GM19025 (cell line): ENCODE data around the gene HTR3B.
"Not testable (repeated sequence)": the region's sequence is repeated elsewhere in the genome, so short reads cannot be mapped to it uniquely, and the experiment has no call there.

Experiments
- ATAC-seq: cut with Tn5 transposase; IDR thresholded peaks from one replicate; pipeline ENCODE4 v1.9.1; 2021; ENCODE audit warnings: mild to moderate bottlenecking, low read depth, moderate library complexity; ENCODE audit not compliant: unreplicated experiment

The HTR3B gene

DNA sequence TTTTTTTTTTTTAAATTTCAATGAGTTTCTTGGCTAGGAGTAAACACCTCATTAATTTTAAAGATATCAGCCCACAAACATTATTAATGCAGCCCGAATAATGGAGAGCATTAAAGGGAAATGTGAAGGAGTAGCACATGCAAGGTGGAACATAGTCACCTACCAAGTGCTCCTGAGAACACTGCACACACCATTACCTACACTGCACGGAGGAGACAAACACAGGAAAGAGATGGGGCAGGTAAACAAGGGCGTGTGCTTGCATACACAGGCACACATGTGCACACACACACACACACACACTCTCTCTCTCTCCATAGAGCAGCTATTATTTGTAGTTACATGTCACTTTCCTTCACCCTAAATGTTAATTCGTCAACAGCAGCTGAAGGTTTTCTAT lies 30.2 kb downstream of the HTR3B start:
- ATAC-seq, result no peak

GRCh38 chr11:113935858-113936257 lies 31.3 kb downstream of the HTR3B start:
- no peak for ATAC-seq

DNA sequence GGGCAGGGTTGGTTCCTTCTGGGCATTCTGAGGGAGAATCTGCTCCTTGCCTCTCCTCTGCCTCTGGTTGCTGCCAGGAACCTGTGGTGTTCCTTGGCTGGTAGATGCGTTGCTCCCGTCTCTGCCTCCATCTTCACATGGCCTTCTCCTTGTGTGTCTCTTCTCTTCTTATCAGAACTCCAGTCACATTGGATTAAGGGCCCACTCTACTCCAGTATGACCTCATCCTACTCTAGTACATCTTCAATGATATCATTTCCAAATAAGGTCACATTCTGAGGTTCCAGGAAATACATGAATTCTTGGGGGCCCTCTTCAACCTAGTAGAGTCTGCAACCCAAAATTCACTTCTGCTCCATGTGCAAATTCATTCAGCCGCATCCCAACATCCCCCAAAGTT lies 33.3 kb downstream of the HTR3B start:
- ATAC-seq, result no peak

DNA sequence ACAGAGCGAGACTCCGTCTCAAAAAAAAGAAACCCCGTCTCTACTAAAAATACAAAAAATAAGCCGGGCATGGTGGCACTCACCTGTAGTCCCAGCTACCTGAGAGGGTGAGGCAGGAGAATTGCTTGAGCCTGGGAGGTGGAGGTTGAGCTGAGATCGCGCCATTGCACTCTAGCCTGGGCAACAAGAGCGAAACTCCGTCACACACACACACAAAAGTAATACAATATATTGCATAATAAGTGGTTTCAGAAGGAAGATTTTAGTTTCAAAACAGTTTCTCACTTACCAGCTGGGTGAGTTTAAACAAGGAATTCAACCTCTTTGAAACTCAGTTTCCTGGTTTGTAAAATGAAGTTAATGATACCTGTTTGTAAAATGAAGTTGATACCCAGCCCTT lies 37.7 kb downstream of the HTR3B start:
- ATAC-seq, result no peak

DNA sequence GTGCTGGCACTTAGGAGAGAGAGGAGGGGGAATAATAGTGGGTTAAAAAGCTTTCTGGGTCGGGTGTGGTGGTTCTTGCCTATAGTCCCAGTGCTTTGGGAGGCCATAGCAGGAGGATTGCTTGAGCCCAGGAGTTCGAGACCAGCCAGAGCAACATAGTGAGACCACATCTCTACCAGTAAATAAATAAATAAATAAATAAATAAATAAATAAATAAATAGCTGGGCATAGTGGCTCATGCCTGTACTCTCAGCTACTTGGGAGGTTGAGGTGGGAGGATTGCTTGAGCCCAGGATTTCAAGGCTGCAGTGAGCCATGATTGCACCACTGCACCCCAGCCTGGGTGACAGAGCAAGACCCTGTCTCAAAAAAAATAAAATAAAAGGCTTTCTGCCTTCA lies 41.6 kb downstream of the HTR3B start:
- not testable (repeated sequence) for ATAC-seq

- no peak for ATAC-seq
Measured at GRCh38 chr11:113947994-113948393, 43.4 kb downstream of the HTR3B start.

GRCh38 chr11:113949891-113950290 lies 45.3 kb downstream of the HTR3B start:
- no peak for ATAC-seq

- ATAC-seq, result no peak
Measured at GRCh38 chr11:113951537-113951936, 46.9 kb downstream of the HTR3B start.

GRCh38 chr11:113952070-113952469 lies 47.5 kb downstream of the HTR3B start:
- ATAC-seq, result no peak

DNA sequence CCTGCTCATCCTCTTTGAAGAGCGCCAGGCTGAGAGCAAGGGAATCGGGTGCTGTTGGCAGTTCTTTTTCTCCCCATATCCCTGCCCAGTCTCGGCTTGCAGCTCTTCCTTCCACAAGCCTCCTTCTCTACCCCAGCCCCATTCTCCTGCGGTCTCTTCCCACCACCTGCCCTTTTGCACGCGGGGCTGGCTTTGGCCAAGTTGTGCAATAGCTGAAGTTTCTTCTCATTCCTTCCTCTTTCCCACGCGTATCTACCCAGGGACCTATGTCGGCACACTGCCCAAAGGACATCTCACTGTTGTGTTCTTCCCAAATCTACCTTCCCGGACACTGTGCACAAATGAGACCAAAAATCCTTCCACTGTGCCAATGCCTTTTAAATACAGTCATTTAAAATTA lies 48.0 kb downstream of the HTR3B start:
- ATAC-seq, result no peak

DNA sequence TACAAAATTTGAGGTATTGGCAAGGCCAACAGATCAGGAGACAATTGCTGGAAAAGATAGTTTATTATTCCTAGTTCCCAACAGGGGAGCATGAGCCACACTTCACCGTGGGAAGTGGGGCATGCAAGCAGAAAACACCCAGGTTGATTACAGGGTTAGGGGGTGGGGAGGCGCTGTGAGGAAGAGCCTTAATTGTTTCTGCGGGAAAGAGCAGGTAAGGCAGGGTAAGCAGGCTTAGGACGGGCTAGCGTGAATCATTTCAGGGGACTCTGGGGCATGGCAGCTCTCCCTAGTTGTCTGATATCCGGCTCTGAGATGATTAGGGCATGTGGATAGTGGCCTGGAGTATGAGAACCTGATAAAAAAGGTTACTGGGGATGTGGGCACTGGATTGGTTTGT lies 49.6 kb downstream of the HTR3B start:
- ATAC-seq, result no peak

DNA sequence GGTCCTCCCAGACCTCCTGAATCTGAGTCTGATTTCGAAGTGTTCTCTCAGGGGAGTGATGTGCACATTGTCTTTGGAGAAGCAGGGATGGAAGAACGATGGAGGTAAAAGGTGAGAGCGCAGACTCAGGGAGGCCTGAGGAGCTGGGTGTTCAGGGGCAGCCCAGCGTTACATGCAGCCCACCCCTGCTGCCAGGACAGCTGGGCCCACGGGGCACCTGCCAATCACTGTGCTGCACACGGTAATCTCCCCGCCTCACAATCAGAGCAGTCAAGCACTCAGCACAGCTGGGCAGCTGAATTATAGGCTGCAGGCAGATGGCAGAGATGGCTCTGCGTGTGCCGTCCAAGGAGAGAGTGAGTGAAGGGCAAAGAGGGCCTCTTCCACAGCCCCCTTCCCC lies 52.4 kb downstream of the HTR3B start:
- no peak for ATAC-seq

DNA sequence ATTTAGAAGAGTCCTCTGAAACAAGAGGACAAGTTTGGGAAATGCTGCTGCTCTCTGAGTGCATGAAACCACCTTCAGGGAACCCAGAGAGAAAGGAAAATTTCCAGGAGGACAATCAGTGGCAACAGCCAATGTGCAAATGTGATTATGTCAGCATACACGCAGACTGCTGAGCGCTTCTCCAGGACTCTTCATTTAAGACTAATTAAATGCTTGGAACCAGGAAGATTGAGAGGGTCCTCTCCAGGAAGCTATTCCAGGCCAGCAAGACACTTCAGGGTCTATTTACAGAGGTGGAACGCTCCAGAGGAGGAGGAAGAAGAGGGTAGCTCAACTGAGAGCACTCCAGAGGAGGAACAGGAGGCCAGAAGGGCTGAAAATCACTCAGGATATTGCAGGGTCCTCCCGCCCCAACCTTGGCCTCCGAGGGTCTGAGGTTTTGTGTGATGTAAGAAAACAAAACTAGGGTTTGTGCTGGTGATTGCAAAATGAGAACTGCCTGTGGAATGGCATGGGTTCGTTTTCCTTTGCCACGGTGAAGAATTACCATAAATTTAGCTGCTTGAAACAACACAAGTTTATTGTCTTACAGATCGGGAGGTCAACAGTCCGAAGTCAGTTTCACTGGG lies 56.2 kb downstream of the HTR3B start:
- no peak for ATAC-seq

GRCh38 chr11:113967361-113967760 lies 62.8 kb downstream of the HTR3B start:
- ATAC-seq, result no peak

DNA sequence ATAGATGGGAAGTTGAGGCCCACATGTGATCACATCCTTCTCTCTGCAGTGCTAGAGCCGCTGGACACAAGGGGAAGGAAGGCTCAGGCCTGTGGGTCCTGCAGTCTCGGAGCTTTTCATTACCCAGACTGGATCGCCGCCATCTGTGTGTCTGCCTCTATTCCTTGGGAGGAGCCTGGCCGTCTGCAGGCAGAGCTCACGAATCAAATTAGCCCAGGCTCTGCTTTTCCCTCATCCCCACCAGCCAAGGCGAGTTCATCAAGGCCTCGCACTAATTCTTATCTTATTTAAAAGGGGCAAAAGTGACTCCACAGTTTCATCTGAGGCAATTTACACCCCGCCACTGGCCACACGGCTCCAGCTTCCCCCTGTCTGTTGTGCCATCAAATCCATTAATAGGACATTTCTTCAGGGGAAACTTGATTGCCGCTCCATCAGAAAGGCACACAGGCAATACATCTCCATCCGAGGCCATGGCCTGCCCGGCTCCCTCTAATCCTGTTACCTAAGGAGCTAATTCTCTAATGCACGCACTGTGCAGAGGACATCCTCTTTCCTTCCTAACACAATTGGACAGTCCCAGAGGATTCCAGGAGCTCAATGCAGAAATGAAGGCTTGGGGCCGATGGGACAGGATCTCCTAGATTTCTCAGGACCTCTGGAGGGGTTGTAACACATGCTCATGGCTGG lies 67.1 kb downstream of the HTR3B start:
- ATAC-seq, result no peak

GRCh38 chr11:113974741-113975470 lies 70.3 kb downstream of the HTR3B start, which contains the start of gene HTR3A:
HTR3A (plus strand) TSS chr11:113975108; CDS start chr11:113975326, 218 bp downstream.
- ATAC-seq, result no peak

DNA sequence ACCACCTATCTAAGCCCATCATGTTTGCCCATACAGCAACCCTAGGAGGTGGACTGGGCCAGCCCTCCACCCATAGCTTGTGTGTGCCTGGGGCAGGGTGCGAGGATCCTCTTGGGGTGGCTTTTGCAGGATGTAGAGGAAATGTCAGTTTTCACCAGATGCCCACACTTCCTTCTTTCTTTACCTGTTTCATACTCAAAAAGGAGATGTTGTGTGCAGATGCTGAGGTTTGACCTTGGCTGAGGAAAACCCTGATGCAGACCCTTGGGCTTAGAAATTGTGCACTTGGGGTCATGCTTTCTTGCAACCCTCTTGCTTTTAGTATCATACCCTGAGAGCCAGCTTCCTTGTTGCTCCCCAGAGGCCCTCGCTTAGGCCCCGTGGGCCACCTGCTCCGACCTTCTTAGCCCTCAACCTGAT lies 72.5 kb downstream of the HTR3B start:
- ATAC-seq, result no peak

- no peak for ATAC-seq
Measured at GRCh38 chr11:113977701-113978100, 73.1 kb downstream of the HTR3B start.

DNA sequence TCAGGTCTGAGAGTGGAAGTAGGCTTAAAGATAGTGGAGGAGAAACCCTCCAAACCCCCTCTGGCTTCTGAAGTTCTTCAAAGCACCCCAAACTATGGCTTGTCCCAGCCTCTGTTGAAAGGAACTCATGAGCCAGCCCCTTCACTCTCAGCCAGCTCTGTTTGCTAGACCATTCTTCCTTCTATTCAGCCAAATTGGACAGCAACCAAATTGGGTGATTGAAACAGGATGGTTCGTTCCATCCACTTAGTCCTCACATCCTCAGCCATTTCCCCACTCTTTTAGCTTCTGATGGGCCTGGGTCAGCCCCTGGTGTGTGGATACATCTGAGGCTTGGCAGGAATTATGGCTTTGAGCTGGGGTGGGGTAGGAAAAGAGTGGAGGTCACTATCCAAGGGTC lies 74.8 kb downstream of the HTR3B start:
- ATAC-seq, result no peak

GRCh38 chr11:113980785-113981184 lies 76.2 kb downstream of the HTR3B start:
- ATAC-seq, result no peak

GRCh38 chr11:113982306-113982705 lies 77.7 kb downstream of the HTR3B start:
- ATAC-seq, result no peak

GRCh38 chr11:113984781-113985180 lies 80.2 kb downstream of the HTR3B start:
- ATAC-seq, result no peak
